Muscle of leg (tissue), 16 donors: ENCODE measurements around the gene PRSS36. TPM values are rescaled to one million over a fixed set of nuclear protein-coding genes. Genes with fewer than 3 reads are reported as not detected.
"Not testable (repeated sequence)": the region's sequence is repeated elsewhere in the genome, so short reads cannot be mapped to it uniquely, and the experiment has no call there.

ENCODE experiments used
- DNase-seq: peaks from one replicate; pipeline ENCODE4 v3.0.0; 2013
- H3K27ac ChIP-seq: one replicate; pipeline ENCODE4 v1.5.1; 2013; ENCODE audit warnings: mild to moderate bottlenecking, low read length, control low read depth
- H3K27me3 ChIP-seq: one replicate; pipeline ENCODE4 v1.6.1; 2013; ENCODE audit warnings: low read length; ENCODE audit not compliant: control insufficient read depth, insufficient read depth
- H3K36me3 ChIP-seq: one replicate; pipeline ENCODE4 v1.6.1; 2013; ENCODE audit warnings: low read length; ENCODE audit not compliant: control insufficient read depth, insufficient read depth
- H3K4me1 ChIP-seq: one replicate; pipeline ENCODE4 v1.6.1; 2013; ENCODE audit warnings: low read length; ENCODE audit not compliant: control insufficient read depth, insufficient read depth
- H3K4me3 ChIP-seq: one replicate; pipeline ENCODE4 v1.5.1; 2013; ENCODE audit warnings: low read length, control low read depth
- H3K9me3 ChIP-seq: replicated peaks from 2 replicates; pipeline ENCODE4 v1.6.1; 2013; ENCODE audit warnings: low read depth, low read length; ENCODE audit not compliant: control insufficient read depth
- WGBS: methylation state at CpG from one replicate; pipeline ENCODE4 v1.1.5; 2013; ENCODE audit warnings: missing lambda C conversion rate; ENCODE audit not compliant: insufficient coverage; 5-methylcytosine and 5-hydroxymethylcytosine counted together
- long read RNA-seq, 11 donors: transcript quantifications; one replicate each; lab custom pipeline, GENCODE V29; 2026
- polyA plus RNA-seq, 8 donors: library from polyadenylated mRNA; unstranded; fragments of 120-200 nt; gene quantifications; one replicate each; pipeline versions ENCODE4 v1.2.1 to v1.2.3, GENCODE V29; 2013; ENCODE audit warnings: inconsistent platforms in 1 of 8, low replicate concordance in 1 of 8; ENCODE audit not compliant: insufficient read length in 8 of 8, insufficient read depth in 1 of 8
- total RNA-seq: library from RNA; stranded (reverse); fragments of 120-200 nt; gene quantifications from one replicate; pipeline ENCODE4 v1.2.4, GENCODE V29; 2013

The PRSS36 gene
- total RNA-seq (2.3 TPM), polyA plus RNA-seq (1 to 10 TPM in 6 of 8 donors, under 1 TPM in 2; 0.55 to 2.6 (median 1.6) TPM)
- long read RNA-seq, donor 1: 0 reads
- long read RNA-seq, donor 2: 0 reads
- long read RNA-seq, donor 3, partial matches to known transcripts: 183 of 219 reads
- long read RNA-seq, donor 3, other reads (novel, unspliced or antisense): 36 of 219 reads
- long read RNA-seq, donor 4: 0 reads
- long read RNA-seq, donor 5, partial matches to known transcripts: 457 of 518 reads
- long read RNA-seq, donor 5, other reads (novel, unspliced or antisense): 61 of 518 reads
- long read RNA-seq, donor 6: 0 reads
- long read RNA-seq, donor 7: 0 reads
- long read RNA-seq, donor 8: 0 reads
- long read RNA-seq, donor 9: 0 reads
- long read RNA-seq, donor 10: 0 reads
- long read RNA-seq, donor 11: 0 reads

DNA sequence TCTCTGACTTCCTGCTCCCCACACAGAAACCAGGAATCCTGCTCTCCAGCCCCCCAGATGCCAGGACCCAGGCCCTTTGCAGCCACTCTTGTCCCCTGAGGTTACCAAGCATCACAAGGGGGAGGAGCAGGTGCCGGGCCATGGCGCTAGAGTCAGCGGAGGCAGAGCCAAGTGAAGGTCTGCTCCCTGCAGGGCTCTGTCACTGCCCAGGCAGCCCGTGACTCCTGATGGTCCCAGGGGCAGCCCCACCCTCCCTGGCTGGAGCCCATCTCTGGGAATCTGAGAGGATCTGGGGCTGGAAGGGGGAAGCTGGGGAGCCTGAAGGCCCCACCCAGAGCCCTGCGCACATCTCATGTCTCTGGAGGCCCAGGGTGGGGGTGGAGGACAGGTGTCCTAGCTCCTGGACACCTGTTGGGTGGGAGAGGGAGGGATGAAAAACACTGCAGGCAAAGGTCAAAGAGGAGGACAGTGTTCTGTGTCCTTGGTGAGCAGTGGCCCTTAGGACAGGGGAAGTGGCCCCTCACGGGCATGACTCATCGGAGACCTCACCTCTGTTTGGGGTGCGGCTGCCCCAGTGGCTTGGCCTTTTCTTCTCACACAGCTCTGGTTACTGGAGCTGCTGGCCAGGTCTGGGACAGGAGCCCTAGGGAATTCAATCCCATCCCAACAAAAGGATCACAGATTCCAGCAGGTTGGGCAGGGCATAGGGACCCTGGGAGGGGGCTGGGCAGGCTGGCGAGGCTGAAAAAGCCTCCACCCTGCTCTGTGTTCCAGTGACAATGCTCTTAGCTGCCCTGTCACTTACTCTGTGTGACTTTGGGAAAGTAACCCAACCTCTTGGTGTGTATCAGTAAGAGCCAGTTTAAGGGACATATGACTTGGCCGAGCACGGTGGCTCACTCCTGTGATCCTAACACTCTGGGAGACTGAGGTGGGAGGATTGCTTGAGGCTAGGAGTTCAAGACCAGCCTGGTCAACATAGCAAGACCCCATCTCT is at the start of gene PRSS36:
TSS of gene PRSS36 (minus strand) at position 173 of the 997 bp plus-strand sequence. CDS start at position 142, 31 bp downstream.
- H3K4me3 ChIP-seq: no peak within 1 kb of the TSS
- no peak for DNase-seq

DNA sequence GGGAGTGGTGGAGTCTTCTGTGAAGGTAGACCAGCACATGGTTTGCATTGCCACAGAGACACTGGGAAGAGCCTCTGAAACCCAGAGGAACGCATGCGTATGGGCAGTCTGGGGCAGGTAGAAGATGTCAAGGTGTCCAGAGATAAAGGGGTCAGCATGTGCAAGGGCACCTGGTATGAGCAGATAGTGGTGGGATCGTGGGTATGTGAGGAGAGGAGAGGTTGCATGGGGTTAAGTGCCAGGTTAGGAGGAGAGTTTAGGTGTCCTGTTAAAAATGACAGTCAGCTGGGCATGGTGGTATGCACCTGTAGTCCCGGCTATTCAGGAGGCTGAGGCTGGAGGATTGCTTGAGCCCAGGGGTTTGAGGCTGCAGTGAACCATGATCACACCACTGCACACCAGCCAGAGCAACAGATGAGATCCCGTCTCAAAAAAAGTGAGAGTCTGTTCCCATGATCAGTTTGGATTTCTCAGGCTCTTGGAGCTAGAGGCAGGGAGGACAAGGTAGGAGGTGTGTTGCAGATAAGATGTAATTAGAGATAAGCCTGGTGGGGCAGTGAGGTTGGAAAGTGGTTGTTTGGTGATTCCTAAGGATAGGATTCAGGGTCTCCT is 49.7 kb upstream of the PRSS36 start:
- H3K9me3 ChIP-seq: no peaks in the 10 kb centered on the region
- no peak overlapping the region for H3K4me3 ChIP-seq
- 75% methylated on average over 4 of the region's 5 CpGs for WGBS
- peaks cover 36% of the 10 kb centered on the region for H3K36me3 ChIP-seq
- H3K4me1 ChIP-seq: peaks cover 17% of the 10 kb centered on the region
- DNase-seq: no peak
- no peak overlapping the region for H3K27ac ChIP-seq
- no peaks in the 10 kb centered on the region for H3K27me3 ChIP-seq

More for the DNA sequence above, at the start of gene PRSS36:
- H3K27ac ChIP-seq: no peak within 1 kb of the TSS
- no peaks in the 10 kb centered on the region for H3K36me3 ChIP-seq
- H3K9me3 ChIP-seq: no peaks in the 10 kb centered on the region
- peaks cover 41% of the 10 kb centered on the region for H3K27me3 ChIP-seq
- H3K4me1 ChIP-seq: peaks cover 3% of the 10 kb centered on the region
- 54% methylated on average over 5 of the region's 11 CpGs for WGBS

GRCh38 chr16:31198207-31198882 is 48.5 kb upstream of the PRSS36 start:
- Histone ChIP-seq H3K4me3 (no peak overlapping the region), H3K27me3 (no peaks in the 10 kb centered on the region), H3K36me3 (peaks cover 47% of the 10 kb centered on the region), H3K4me1 (peaks cover 17% of the 10 kb centered on the region), H3K27ac (no peak overlapping the region), H3K9me3 (no peaks in the 10 kb centered on the region)
- DNase-seq: no peak
- WGBS: 49% methylated on average over 7 of the region's 7 CpGs

- no peak for DNase-seq
- WGBS: 78% methylated on average over 12 of the region's 17 CpGs
- Histone ChIP-seq H3K9me3 (no peaks in the 10 kb centered on the region), H3K4me3 (no peak overlapping the region), H3K4me1 (peaks cover 1% of the 10 kb centered on the region), H3K27ac (no peak overlapping the region), H3K27me3 (no peaks in the 10 kb centered on the region), H3K36me3 (peaks cover 65% of the 10 kb centered on the region)
These were observed 46.6 kb upstream of the PRSS36 start for GRCh38 chr16:31196324-31197088.

- peaks cover 72% of the 10 kb centered on the region for H3K36me3 ChIP-seq
These were observed 46.0 kb upstream of the PRSS36 start for GRCh38 chr16:31195861-31196260.

DNA sequence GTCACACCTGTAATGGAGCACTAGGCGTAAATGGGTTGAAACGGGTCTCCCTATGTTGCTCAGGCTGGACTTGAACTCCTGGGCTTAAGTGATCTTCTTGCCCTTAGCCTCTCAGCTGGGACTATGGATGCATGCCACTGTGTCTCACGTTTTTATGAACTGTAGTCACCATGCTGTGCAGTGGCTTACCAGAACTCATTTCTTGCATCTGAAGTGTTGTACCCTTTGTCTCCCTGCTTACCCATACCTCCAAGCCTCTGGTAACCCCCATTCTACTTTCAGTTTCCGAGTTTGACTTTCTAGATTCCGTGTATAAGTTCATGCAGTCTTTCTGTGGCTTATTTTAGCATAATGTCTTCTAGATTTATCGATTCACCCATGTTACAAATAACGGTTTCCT is 45.0 kb upstream of the PRSS36 start:
- no peak for DNase-seq
- Histone ChIP-seq H3K9me3 (no peaks in the 10 kb centered on the region), H3K27me3 (no peaks in the 10 kb centered on the region), H3K27ac (no peak overlapping the region), H3K36me3 (peaks cover 80% of the 10 kb centered on the region), H3K4me3 (no peak overlapping the region), H3K4me1 (no peaks in the 10 kb centered on the region)
- WGBS: 78% methylated on average over 3 of the region's 7 CpGs

More at GRCh38 chr16:31195861-31196260, 46.0 kb upstream of the PRSS36 start:
- 93% methylated on average over 5 of the region's 11 CpGs for WGBS
- H3K4me1 ChIP-seq, H3K27me3 ChIP-seq, H3K9me3 ChIP-seq, H3K4me3 ChIP-seq, DNase-seq, H3K27ac ChIP-seq: not testable (repeated sequence)

GRCh38 chr16:31193874-31194273 is 44.0 kb upstream of the PRSS36 start:
- no peaks in the 10 kb centered on the region for H3K9me3 ChIP-seq
- H3K27me3 ChIP-seq: no peaks in the 10 kb centered on the region
- no peaks in the 10 kb centered on the region for H3K4me1 ChIP-seq
- H3K27ac ChIP-seq: no peak overlapping the region
- no peak for DNase-seq
- peaks cover 85% of the 10 kb centered on the region for H3K36me3 ChIP-seq
- H3K4me3 ChIP-seq: no peak overlapping the region
- no CpG with 5 or more reads among the region's 2 CpGs for WGBS

DNA sequence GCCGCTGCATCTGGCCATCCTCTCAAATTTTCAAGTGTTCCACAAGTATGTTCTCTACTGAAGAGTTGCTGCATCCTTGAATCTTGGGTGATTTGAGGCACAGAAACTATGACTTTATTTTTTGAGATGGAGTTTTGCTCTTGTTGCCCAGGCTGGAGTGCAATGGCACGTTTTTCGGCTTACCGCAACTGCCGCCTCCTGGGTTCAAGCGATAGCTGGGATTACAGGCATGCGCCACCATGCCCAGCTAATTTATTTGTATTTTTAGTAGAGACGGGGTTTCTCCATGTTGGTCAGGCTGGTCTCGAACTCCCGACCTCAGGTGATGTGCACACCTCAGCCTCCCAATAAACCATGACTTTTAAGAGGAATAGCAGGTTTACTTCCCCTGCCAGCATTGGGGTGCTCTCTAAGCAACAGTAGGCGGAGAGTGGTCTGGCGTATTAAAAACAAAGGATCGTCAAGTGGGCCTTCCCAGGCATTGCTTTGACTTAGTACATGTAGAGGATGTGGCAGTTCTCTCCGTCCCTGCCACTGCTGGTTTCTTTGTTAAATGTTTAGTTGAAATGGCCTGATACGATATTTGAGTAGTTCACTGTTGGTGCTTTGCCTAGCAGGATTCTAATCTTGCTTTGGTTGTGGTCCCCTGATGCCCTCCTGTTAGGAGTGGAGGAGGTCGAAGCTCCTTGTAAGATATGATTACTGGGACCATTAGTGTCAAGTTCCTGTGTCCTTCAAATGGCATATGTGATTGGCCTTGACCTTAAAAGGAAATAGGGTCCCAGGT is 43.2 kb upstream of the PRSS36 start:
- Histone ChIP-seq H3K9me3 (no peaks in the 10 kb centered on the region), H3K27me3 (no peaks in the 10 kb centered on the region), H3K27ac (no peak overlapping the region), H3K4me3 (no peak overlapping the region), H3K36me3 (peaks cover 88% of the 10 kb centered on the region), H3K4me1 (no peaks in the 10 kb centered on the region)
- no peak for DNase-seq
- 73% methylated on average over 5 of the region's 16 CpGs for WGBS
